ENCODE results near the gene DHRS7C.

DNA sequence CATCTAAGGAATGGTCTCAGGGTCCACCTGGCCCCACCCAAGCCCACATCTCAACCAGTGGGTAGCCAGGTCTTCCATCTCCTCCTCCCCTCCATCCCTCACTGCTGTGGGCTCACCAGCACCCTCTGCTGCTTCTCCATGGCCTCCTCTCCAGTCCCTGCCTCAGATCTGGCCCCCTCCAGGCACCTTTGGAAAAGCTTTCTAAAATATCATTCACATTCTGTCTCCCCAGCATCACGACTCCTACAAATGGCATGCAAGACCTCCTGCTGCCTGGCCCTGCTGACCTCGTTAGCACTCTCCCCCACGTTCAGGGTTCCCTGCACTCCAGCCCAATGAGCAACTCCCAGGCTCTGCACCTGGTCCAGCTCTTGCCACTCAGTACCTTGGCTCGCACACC is 48.0 kb upstream of the DHRS7C start:
- TF ChIP-seq, protein P1, sequence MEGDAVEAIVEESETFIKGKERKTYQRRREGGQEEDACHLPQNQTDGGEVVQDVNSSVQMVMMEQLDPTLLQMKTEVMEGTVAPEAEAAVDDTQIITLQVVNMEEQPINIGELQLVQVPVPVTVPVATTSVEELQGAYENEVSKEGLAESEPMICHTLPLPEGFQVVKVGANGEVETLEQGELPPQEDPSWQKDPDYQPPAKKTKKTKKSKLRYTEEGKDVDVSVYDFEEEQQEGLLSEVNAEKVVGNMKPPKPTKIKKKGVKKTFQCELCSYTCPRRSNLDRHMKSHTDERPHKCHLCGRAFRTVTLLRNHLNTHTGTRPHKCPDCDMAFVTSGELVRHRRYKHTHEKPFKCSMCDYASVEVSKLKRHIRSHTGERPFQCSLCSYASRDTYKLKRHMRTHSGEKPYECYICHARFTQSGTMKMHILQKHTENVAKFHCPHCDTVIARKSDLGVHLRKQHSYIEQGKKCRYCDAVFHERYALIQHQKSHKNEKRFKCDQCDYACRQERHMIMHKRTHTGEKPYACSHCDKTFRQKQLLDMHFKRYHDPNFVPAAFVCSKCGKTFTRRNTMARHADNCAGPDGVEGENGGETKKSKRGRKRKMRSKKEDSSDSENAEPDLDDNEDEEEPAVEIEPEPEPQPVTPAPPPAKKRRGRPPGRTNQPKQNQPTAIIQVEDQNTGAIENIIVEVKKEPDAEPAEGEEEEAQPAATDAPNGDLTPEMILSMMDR (IDR thresholded peaks at IDR 0.05 in 4 of 5, conservative IDR thresholded peaks at IDR 0.05 in 1 of 5), result no peak
- TF ChIP-seq POLR2A (IDR thresholded peaks at IDR 0.05), result no peak
